HK-2 (cell line): ENCODE data around the gene TMEM151B.
"Not testable (repeated sequence)": the region's sequence is repeated elsewhere in the genome, so short reads cannot be mapped to it uniquely, and the experiment has no call there.

Experiments
- DNase-seq: peaks from one replicate; pipeline ENCODE4 v3.0.0-alpha.2; 2018; ENCODE audit not compliant: unreplicated experiment

Gene TMEM151B

GRCh38 chr6:44269921-44270525 is at the start of gene TMEM151B:
TMEM151B (plus strand) TSS chr6:44270450; CDS start chr6:44270743, 293 bp downstream.
- DNase-seq, result no peak

- no peak for DNase-seq
Measured at GRCh38 chr6:44220913-44221290, 49.3 kb upstream of the TMEM151B start.

- DNase-seq, result peak; percentile 86
Measured at GRCh38 chr6:44221291-44221960, 48.8 kb upstream of the TMEM151B start.

GRCh38 chr6:44221961-44222335 is 48.3 kb upstream of the TMEM151B start:
- DNase-seq, result peak; percentile 24

- DNase-seq, result no peak
Measured at GRCh38 chr6:44222486-44223318, 47.5 kb upstream of the TMEM151B start.

GRCh38 chr6:44223319-44224028 is 46.8 kb upstream of the TMEM151B start, which contains the start of gene SLC29A1:
SLC29A1 (plus strand) TSS chr6:44223595; CDS start chr6:44227314, 3,719 bp downstream.
- peak; percentile 84 for DNase-seq

- peak; percentile 60 for DNase-seq
Measured at GRCh38 chr6:44224029-44224964, 46.0 kb upstream of the TMEM151B start.

GRCh38 chr6:44224965-44225305 is 45.3 kb upstream of the TMEM151B start:
- no peak for DNase-seq

GRCh38 chr6:44225579-44226325 is 44.5 kb upstream of the TMEM151B start:
- DNase-seq, result no peak

GRCh38 chr6:44226368-44227147 is 43.7 kb upstream of the TMEM151B start:
- no peak for DNase-seq

GRCh38 chr6:44227148-44227793 is 43.0 kb upstream of the TMEM151B start:
- no peak for DNase-seq

- no peak for DNase-seq
Measured at GRCh38 chr6:44228031-44228430, 42.2 kb upstream of the TMEM151B start.

- no peak for DNase-seq
Measured at GRCh38 chr6:44228433-44228832, 41.8 kb upstream of the TMEM151B start.

GRCh38 chr6:44228836-44229235 is 41.4 kb upstream of the TMEM151B start:
- DNase-seq, result no peak

GRCh38 chr6:44229376-44230033 is 40.7 kb upstream of the TMEM151B start:
- no peak for DNase-seq

- DNase-seq, result no peak
Measured at GRCh38 chr6:44230034-44230675, 40.1 kb upstream of the TMEM151B start.

- not testable (repeated sequence) for DNase-seq
Measured at GRCh38 chr6:44231426-44231825, 38.8 kb upstream of the TMEM151B start.
